CD14-positive monocyte (primary cell): Measurements from ENCODE around the gene TIGD2. TPM values are rescaled to one million over a fixed set of nuclear protein-coding genes. Genes with fewer than 3 reads are reported as not detected.

Source experiments
- DNase-seq, 3 donors: peaks; one replicate each; pipeline ENCODE4 v3.0.0-alpha.2; 2011 to 2022
- H2AFZ ChIP-seq: 2 replicates; pipeline ENCODE4 v1.6.0; 2012; ENCODE audit warnings: mild to moderate bottlenecking, low read depth, low read length, inconsistent platforms; ENCODE audit not compliant: insufficient read depth, poor library complexity, severe bottlenecking
- H3K27ac ChIP-seq, 2 donors: 1 replicate in 1 of 2; 2 replicates in 1 of 2; pipeline ENCODE4 v1.5.1; 2012 to 2013; ENCODE audit warnings: low read length in 2 of 2, control low read depth in 1 of 2, inconsistent platforms in 1 of 2, low read depth in 1 of 2, mild to moderate bottlenecking in 1 of 2
- H3K27me3 ChIP-seq, 2 donors: one replicate each; pipeline versions ENCODE4 v1.6.0 to v1.6.1; 2011 to 2013; ENCODE audit warnings: low read length in 2 of 2; ENCODE audit not compliant: control insufficient read depth in 2 of 2, insufficient read depth in 2 of 2
- H3K36me3 ChIP-seq, 2 donors: replicated peaks in 1 of 2; 1 replicate in 1 of 2; 2 replicates in 1 of 2; pipeline versions ENCODE4 v1.5.1 to v1.6.1; 2012 to 2013; ENCODE audit warnings: low read length in 2 of 2, control low read depth in 1 of 2, inconsistent platforms in 1 of 2, mild to moderate bottlenecking in 1 of 2; ENCODE audit not compliant: insufficient read depth in 2 of 2, control insufficient read depth in 1 of 2
- H3K4me1 ChIP-seq, 2 donors: 1 replicate in 1 of 2; 2 replicates in 1 of 2; pipeline versions ENCODE4 v1.5.1 to v1.6.1; 2012 to 2013; ENCODE audit warnings: low read length in 2 of 2, control low read depth in 1 of 2, inconsistent platforms in 1 of 2, mild to moderate bottlenecking in 1 of 2, moderate library complexity in 1 of 2; ENCODE audit not compliant: insufficient read depth in 2 of 2, control insufficient read depth in 1 of 2
- H3K4me2 ChIP-seq: replicated peaks from 2 replicates; pipeline ENCODE3; 2012; ENCODE audit warnings: low read length, moderate library complexity, mild to moderate bottlenecking; ENCODE audit not compliant: poor library complexity, severe bottlenecking; ENCODE audit errors: extremely low read depth
- H3K4me3 ChIP-seq, 3 experiments: fragments of 200-600 bp in 1 of 3; sonication (generic) in 1 of 3; replicated peaks in 1 of 3; 1 replicate in 2 of 3; 2 replicates in 1 of 3; pipeline ENCODE4 v1.5.1; 2011 to 2013; ENCODE audit warnings: low read length in 3 of 3, mild to moderate bottlenecking in 3 of 3, control low read depth in 2 of 3, low read depth in 2 of 3, inconsistent platforms in 1 of 3, moderate library complexity in 1 of 3
- H3K79me2 ChIP-seq: 2 replicates; pipeline ENCODE4 v1.6.0; 2012; ENCODE audit warnings: mild to moderate bottlenecking, control low read depth, inconsistent platforms, low read length, moderate library complexity; ENCODE audit not compliant: insufficient read depth
- H3K9ac ChIP-seq: 2 replicates; pipeline ENCODE4 v1.6.0; 2017; ENCODE audit warnings: low read length, mild to moderate bottlenecking; ENCODE audit not compliant: insufficient read depth, poor library complexity, severe bottlenecking
- H3K9me3 ChIP-seq, 2 donors: replicated peaks in 1 of 2; 1 replicate in 1 of 2; 2 replicates in 1 of 2; pipeline versions ENCODE4 v1.5.1 to v1.6.1; 2012 to 2013; ENCODE audit warnings: low read length in 2 of 2, control low read depth in 1 of 2; ENCODE audit not compliant: control insufficient read depth in 1 of 2, insufficient read depth in 1 of 2
- H4K20me1 ChIP-seq: 2 replicates; pipeline ENCODE4 v1.6.0; 2012; ENCODE audit warnings: mild to moderate bottlenecking, low read length, control low read depth, moderate library complexity; ENCODE audit not compliant: insufficient read depth
- H3K27ac Mint-ChIP-seq, 7 donors: one replicate each; pipeline ENCODE4 v1.8.0; 2020; ENCODE audit warnings: mild to moderate bottlenecking in 7 of 7, mixed read lengths in 7 of 7, moderate library complexity in 6 of 7, inconsistent platforms in 2 of 7
- H3K27me3 Mint-ChIP-seq, 3 donors: one replicate each; pipeline ENCODE4 v1.8.0; 2021 to 2022; ENCODE audit warnings: low read depth in 3 of 3, mild to moderate bottlenecking in 3 of 3, mixed read lengths in 3 of 3, moderate library complexity in 3 of 3, inconsistent platforms in 1 of 3
- H3K36me3 Mint-ChIP-seq, 2 donors: one replicate each; pipeline ENCODE4 v1.8.0; 2020; ENCODE audit warnings: mixed read lengths in 2 of 2, inconsistent platforms in 1 of 2, mild to moderate bottlenecking in 1 of 2
- H3K4me1 Mint-ChIP-seq: one replicate; pipeline ENCODE4 v1.8.0; 2020; ENCODE audit warnings: mild to moderate bottlenecking, mixed read lengths
- H3K4me3 Mint-ChIP-seq, 2 donors: one replicate each; pipeline ENCODE4 v1.8.0; 2020; ENCODE audit warnings: mild to moderate bottlenecking in 2 of 2, mixed read lengths in 2 of 2, moderate library complexity in 1 of 2
- H3K9me3 Mint-ChIP-seq, 7 donors: one replicate each; pipeline ENCODE4 v1.8.0; 2020 to 2022; ENCODE audit warnings: mixed read lengths in 7 of 7, mild to moderate bottlenecking in 6 of 7, moderate library complexity in 6 of 7, inconsistent platforms in 2 of 7
- WGBS: methylation state at CpG from one replicate; pipeline ENCODE4 v1.1.5; 2013; ENCODE audit warnings: missing lambda C conversion rate; ENCODE audit not compliant: insufficient coverage; 5-methylcytosine and 5-hydroxymethylcytosine counted together
- intact Hi-C, 2 donors: fragments of 100-400 bp; cut with micrococcal nuclease; formaldehyde crosslinking; loops; one replicate each; pipeline versions ENCODE4 v1.15.0 to v1.15.1; 2023
- polyA plus RNA-seq, 3 donors: library from polyadenylated mRNA; depleted of rRNA in 1 of 3; unstranded in 2 of 3; stranded (reverse) in 1 of 3; fragments of 300-500 nt in 2 of 3; fragments of >200 nt in 1 of 3; fragmentation: Illumina TruSeq in 2 of 3; gene quantifications; 1 replicate in 2 of 3; 2 replicates in 1 of 3; pipeline ENCODE4 v1.2.3, GENCODE V29; 2012 to 2021
- TF ChIP-seq, protein P1 (sequence below): fragments of 200-600 bp; IDR thresholded peaks from one replicate; pipeline ENCODE4 v1.8.0; 2022; ENCODE audit warnings: antibody characterized with exemption, mild to moderate bottlenecking

Gene TIGD2
- polyA plus RNA-seq, 3 donors, result 1.00 to 2.4 (median 2.1) TPM

DNA sequence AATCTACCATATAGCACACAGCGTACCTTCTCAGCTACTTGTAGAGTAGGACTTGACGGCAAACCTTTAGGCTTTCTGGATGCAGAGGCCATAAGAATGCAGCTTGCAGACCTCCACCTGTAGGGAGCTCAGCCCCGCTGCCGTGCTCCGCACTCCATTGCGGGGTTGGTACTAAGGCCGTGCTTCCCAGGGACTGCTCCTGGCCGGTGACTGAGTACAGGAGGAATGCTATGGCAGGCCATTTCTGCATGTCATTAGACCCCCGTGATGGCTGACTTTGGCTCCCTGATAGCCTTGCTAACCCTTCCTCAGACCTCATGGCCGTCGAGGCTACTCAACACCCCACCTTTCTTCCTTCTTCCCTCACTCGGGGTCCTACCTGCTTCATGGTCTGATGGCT lies 26.4 kb downstream of the TIGD2 start:
- Histone ChIP-seq H3K79me2 (no peaks in the 10 kb centered on the region), H3K27me3 (no peaks in the 10 kb centered on the region), H3K4me3 (no peak overlapping the region), H3K27ac (no peak overlapping the region), H3K9ac (no peak overlapping the region), H2AFZ (no peak overlapping the region), H3K4me1 (no peaks in the 10 kb centered on the region), H3K9me3 (no peaks in the 10 kb centered on the region), H3K36me3 (no peaks in the 10 kb centered on the region), H4K20me1 (no peaks in the 10 kb centered on the region), H3K4me2 (no peak overlapping the region)
- no peak for DNase-seq
- Mint-ChIP-seq H3K9me3 (no peaks in the 10 kb centered on the region), H3K4me3 (no peak overlapping the region), H3K27me3 (peaks cover 0 to 1% (median 0%) of the 10 kb centered on the region in 3 donors), H3K36me3 (no peaks in the 10 kb centered on the region), H3K27ac (no peak overlapping the region), H3K4me1 (no peaks in the 10 kb centered on the region)
- TF ChIP-seq, protein P1, sequence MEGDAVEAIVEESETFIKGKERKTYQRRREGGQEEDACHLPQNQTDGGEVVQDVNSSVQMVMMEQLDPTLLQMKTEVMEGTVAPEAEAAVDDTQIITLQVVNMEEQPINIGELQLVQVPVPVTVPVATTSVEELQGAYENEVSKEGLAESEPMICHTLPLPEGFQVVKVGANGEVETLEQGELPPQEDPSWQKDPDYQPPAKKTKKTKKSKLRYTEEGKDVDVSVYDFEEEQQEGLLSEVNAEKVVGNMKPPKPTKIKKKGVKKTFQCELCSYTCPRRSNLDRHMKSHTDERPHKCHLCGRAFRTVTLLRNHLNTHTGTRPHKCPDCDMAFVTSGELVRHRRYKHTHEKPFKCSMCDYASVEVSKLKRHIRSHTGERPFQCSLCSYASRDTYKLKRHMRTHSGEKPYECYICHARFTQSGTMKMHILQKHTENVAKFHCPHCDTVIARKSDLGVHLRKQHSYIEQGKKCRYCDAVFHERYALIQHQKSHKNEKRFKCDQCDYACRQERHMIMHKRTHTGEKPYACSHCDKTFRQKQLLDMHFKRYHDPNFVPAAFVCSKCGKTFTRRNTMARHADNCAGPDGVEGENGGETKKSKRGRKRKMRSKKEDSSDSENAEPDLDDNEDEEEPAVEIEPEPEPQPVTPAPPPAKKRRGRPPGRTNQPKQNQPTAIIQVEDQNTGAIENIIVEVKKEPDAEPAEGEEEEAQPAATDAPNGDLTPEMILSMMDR, result no peak
- intact Hi-C loops, result no loop called here
- 98% methylated on average over 11 of the region's 12 CpGs for WGBS

DNA sequence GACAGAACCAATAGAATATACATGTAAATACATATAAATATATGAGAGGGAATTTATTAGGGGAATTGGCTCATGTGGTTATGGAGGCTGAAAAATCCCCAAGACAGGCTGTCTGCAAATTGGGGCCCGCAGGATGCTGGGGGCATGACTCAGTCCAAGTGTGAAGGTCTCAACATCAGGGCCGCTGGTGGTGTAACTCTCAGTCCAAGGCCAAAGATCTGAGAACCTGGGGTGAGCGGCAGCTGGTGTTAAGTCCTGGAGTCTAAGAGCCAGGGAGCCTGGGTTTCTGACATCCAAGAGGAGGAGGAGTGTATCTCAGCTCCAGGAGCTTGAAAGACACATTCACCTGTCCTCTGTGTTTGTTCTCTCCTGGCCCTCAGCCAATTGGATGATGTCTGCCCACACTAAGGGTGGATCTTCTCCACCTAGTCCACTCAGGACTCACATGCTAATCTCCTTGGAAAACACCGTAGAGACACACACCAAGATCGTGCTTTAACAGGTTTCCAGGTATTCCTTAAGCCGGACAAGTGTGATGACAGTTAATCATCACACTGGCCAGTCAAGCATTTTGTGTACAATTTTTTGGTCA lies 28.9 kb downstream of the TIGD2 start:
- Mint-ChIP-seq H3K9me3 (peaks cover 0 to 5% (median 2%) of the 10 kb centered on the region in 7 donors), H3K27ac (no peak overlapping the region), H3K4me3 (no peak overlapping the region), H3K36me3 (no peaks in the 10 kb centered on the region), H3K4me1 (no peaks in the 10 kb centered on the region), H3K27me3 (peaks cover 0 to 1% (median 0%) of the 10 kb centered on the region in 3 donors)
- 97% methylated on average over 5 of the region's 6 CpGs for WGBS
- no peaks in the 10 kb centered on the region for H3K36me3 ChIP-seq
- no peak overlapping the region for H3K4me3 ChIP-seq
- TF ChIP-seq, protein P1, result no peak
- no peaks in the 10 kb centered on the region for H3K27me3 ChIP-seq
- H3K9me3 ChIP-seq, result no peaks in the 10 kb centered on the region
- H3K4me1 ChIP-seq, result no peaks in the 10 kb centered on the region
- H4K20me1 ChIP-seq, result no peaks in the 10 kb centered on the region
- H3K9ac ChIP-seq, result no peak overlapping the region
- H3K79me2 ChIP-seq, result no peaks in the 10 kb centered on the region
- no peak for DNase-seq
- no peak overlapping the region for H2AFZ ChIP-seq
- intact Hi-C loops, result no loop called here
- no peak overlapping the region for H3K27ac ChIP-seq
- H3K4me2 ChIP-seq, result no peak overlapping the region
